SU-DHL-6 (cell line): Measurements from ENCODE around the gene DDIT3.

ENCODE experiments used
- CTCF ChIP-seq: fragments of 200-600 bp; sonication (generic); IDR thresholded peaks from one replicate; pipeline ENCODE4 v1.5.1; 2017; ENCODE audit warnings: antibody characterized with exemption, mild to moderate bottlenecking, low read length, moderate library complexity; ENCODE audit not compliant: insufficient read depth, poor library complexity, severe bottlenecking
- EZH2phosphoT487 ChIP-seq: fragments of 200-600 bp; sonication (generic), shearing (Covaris generic); conservative IDR thresholded peaks from 2 replicates; pipeline ENCODE4 v1.6.1; 2018; ENCODE audit warnings: mild to moderate bottlenecking, antibody characterized with exemption, low read length, moderate library complexity, mixed read lengths

GRCh38 chr12:57531836-57532235, 11.5 kb upstream of the DDIT3 start:
- TF ChIP-seq CTCF (no peak), EZH2phosphoT487 (no peak)
